Chondrocyte (in vitro differentiated cells): ENCODE results near the gene TMEM40. TPM values are rescaled to one million over a fixed set of nuclear protein-coding genes. Genes with fewer than 3 reads are reported as not detected.

ENCODE experiments used
- DNase-seq: peaks from one replicate; pipeline ENCODE4 v3.0.0; 2021; ENCODE audit warnings: mixed read lengths, low spot score
- H3K27ac Mint-ChIP-seq: one replicate; pipeline ENCODE4 v1.8.0; 2021; ENCODE audit warnings: mild to moderate bottlenecking, moderate library complexity, mixed read lengths; ENCODE audit not compliant: unreplicated experiment
- H3K27me3 Mint-ChIP-seq: 2 replicates; pipeline ENCODE4 v1.8.0; 2021; ENCODE audit warnings: low read depth, mixed read lengths
- H3K36me3 Mint-ChIP-seq: 2 replicates; pipeline ENCODE4 v1.8.0; 2021; ENCODE audit warnings: low read depth, mixed read lengths
- H3K4me1 Mint-ChIP-seq: 2 replicates; pipeline ENCODE4 v1.8.0; 2021; ENCODE audit warnings: low read depth, mild to moderate bottlenecking, mixed read lengths
- H3K4me3 Mint-ChIP-seq: one replicate; pipeline ENCODE4 v1.8.0; 2021; ENCODE audit warnings: mild to moderate bottlenecking, moderate library complexity, mixed read lengths; ENCODE audit not compliant: unreplicated experiment
- H3K9me3 Mint-ChIP-seq: 2 replicates; pipeline ENCODE4 v1.8.0; 2021; ENCODE audit warnings: low read depth, mixed read lengths
- total RNA-seq: library from RNA; stranded (reverse); gene quantifications from 3 replicates; pipeline ENCODE4 v1.2.1, GENCODE V29; 2021
- TF ChIP-seq, protein P1 (sequence below): fragments of 200-600 bp; sonication (generic); IDR thresholded peaks from 2 replicates; pipeline ENCODE4 v1.5.0; 2021; ENCODE audit warnings: antibody characterized with exemption, mild to moderate bottlenecking, moderate library complexity

The TMEM40 gene
- total RNA-seq, 1 donor from 2014 or later, result not detected

DNA sequence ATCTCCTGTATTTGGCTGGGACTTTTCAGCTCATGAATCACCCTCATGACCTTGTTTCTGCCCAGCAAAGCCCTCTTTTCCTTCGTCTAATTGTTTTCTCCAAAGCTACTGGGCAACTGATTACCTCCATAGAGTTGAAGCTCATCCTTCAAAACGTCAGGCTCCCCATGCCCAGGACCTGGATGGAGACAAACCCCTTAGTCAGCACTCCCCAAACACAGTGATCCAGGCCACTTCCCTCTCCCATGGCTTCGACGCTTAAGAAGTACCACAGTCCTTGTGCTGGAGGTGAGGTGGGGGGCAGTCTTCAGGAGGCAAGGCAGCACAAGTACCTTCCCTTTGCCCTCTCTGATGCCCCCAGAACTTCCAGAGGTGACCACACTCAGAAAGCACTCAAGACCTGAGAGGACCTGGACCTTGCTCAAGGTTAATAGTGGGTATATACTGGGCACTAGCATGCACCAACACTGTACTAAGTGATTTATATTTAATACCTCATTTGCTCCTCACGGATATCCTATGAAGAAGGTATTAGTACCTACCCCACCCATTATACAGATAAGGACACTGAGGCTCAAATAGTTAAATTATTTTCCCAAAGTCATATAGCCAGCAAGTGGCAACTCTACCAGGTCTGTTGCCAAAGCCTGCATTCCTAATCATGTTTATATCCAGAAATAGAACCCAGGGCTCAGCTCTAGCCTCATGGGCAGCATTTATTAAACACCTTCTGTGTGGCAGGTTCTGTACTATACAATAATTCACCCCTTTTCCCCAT is 16.5 kb downstream of the TMEM40 start:
- H3K9me3 Mint-ChIP-seq, result no peaks in the 10 kb centered on the region
- no peak for DNase-seq
- no peak overlapping the region for H3K27ac Mint-ChIP-seq
- TF ChIP-seq, protein P1, sequence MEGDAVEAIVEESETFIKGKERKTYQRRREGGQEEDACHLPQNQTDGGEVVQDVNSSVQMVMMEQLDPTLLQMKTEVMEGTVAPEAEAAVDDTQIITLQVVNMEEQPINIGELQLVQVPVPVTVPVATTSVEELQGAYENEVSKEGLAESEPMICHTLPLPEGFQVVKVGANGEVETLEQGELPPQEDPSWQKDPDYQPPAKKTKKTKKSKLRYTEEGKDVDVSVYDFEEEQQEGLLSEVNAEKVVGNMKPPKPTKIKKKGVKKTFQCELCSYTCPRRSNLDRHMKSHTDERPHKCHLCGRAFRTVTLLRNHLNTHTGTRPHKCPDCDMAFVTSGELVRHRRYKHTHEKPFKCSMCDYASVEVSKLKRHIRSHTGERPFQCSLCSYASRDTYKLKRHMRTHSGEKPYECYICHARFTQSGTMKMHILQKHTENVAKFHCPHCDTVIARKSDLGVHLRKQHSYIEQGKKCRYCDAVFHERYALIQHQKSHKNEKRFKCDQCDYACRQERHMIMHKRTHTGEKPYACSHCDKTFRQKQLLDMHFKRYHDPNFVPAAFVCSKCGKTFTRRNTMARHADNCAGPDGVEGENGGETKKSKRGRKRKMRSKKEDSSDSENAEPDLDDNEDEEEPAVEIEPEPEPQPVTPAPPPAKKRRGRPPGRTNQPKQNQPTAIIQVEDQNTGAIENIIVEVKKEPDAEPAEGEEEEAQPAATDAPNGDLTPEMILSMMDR, result no peak
- no peak overlapping the region for H3K4me3 Mint-ChIP-seq
- H3K36me3 Mint-ChIP-seq, result no peaks in the 10 kb centered on the region
- peaks cover 2% of the 10 kb centered on the region for H3K4me1 Mint-ChIP-seq
- H3K27me3 Mint-ChIP-seq, result no peaks in the 10 kb centered on the region

DNA sequence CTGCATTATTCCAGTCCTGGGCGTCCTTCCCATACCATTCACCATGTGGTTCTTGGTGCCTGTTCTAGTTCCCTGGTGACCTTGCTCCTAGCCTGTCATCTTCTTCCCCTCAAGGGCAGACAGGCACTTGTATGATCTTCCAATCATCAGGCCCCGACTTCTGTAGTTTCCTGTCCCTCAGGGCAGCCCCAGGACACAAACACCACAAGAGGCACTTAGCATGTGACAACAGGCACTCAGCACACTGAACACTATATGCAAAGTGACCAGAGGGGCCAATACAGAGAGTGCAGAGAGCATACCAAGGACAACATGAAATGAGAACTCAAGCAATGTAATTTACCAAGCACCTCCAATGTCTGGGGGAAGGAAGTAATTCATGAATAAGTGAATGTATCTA is 17.9 kb downstream of the TMEM40 start:
- H3K27me3 Mint-ChIP-seq, result no peaks in the 10 kb centered on the region
- no peak overlapping the region for H3K4me3 Mint-ChIP-seq
- H3K36me3 Mint-ChIP-seq, result no peaks in the 10 kb centered on the region
- H3K9me3 Mint-ChIP-seq, result no peaks in the 10 kb centered on the region
- H3K4me1 Mint-ChIP-seq, result peaks cover 2% of the 10 kb centered on the region
- no peak overlapping the region for H3K27ac Mint-ChIP-seq
- TF ChIP-seq, protein P1, result no peak
- DNase-seq, result no peak

DNA sequence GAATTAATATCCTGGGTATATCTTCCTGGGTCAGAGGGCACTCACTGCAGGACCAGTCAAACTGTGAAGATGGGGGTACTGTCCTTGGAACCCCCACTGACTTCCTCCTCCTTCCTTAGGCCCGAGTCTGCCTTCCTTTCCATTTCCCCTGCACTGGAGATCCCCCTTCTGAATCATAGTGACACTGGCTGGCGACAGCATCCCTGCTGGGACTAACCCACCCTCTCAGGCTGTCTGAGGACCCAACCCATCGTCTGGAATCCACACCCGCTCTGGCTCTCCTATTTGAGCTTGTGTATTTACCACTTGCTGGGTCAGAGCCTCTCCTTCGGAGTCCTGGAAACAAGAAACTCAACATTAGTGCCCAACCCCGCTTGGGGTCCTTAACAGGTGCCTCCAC is 21.2 kb downstream of the TMEM40 start:
- H3K4me1 Mint-ChIP-seq, result peaks cover 2% of the 10 kb centered on the region
- no peaks in the 10 kb centered on the region for H3K27me3 Mint-ChIP-seq
- H3K9me3 Mint-ChIP-seq, result no peaks in the 10 kb centered on the region
- no peak overlapping the region for H3K27ac Mint-ChIP-seq
- H3K4me3 Mint-ChIP-seq, result no peak overlapping the region
- TF ChIP-seq, protein P1, result no peak
- no peaks in the 10 kb centered on the region for H3K36me3 Mint-ChIP-seq
- no peak for DNase-seq

DNA sequence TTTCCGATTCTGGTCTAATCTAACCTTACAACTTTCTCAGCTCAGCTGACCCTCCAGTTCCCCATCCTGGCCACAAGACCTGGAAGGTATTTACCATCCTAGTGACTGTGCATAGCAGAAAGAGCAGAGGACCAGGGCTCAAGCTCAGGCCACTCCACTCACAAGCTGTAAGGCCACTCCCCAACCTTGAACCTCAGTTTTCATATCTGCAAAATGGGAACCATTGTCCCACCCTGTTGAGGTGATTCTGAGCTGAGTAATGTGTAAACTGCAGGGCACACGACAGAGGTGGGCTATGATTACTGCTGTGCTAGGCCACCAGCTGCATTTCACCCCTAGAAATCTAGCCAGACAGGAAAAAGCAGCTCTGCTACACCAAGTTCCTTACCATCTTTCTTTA is 21.7 kb downstream of the TMEM40 start:
- Mint-ChIP-seq H3K27me3 (no peaks in the 10 kb centered on the region), H3K4me1 (peaks cover 2% of the 10 kb centered on the region)

DNA sequence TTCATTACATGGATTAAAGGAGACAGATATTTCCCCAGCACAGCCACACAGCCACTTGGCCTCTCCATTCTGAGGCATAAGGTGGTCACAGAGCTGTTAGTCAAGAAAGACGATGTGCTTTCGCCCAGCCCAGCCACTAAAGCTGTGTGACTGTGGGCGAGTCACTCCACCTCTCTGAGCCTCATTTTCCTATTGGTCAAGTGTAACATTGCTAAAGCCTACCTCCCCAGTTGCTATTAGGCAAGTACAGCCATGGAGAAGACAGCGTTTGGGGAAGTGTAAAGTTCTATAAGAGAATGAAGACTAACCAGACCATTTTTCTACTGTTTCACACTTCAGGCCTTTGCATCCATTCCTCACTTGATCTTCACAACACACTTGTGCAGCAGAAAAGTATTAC is 24.1 kb downstream of the TMEM40 start:
- no peaks in the 10 kb centered on the region for H3K27me3 Mint-ChIP-seq
- H3K4me3 Mint-ChIP-seq, result no peak overlapping the region
- H3K36me3 Mint-ChIP-seq, result no peaks in the 10 kb centered on the region
- DNase-seq, result no peak
- TF ChIP-seq, protein P1, result no peak
- H3K27ac Mint-ChIP-seq, result no peak overlapping the region
- no peaks in the 10 kb centered on the region for H3K9me3 Mint-ChIP-seq
- peaks cover 9% of the 10 kb centered on the region for H3K4me1 Mint-ChIP-seq

More for the DNA sequence above, 21.7 kb downstream of the TMEM40 start:
- DNase-seq, result no peak
- H3K27ac Mint-ChIP-seq, result no peak overlapping the region
- no peak overlapping the region for H3K4me3 Mint-ChIP-seq
- TF ChIP-seq, protein P1, result no peak
- H3K36me3 Mint-ChIP-seq, result no peaks in the 10 kb centered on the region
- H3K9me3 Mint-ChIP-seq, result no peaks in the 10 kb centered on the region
